BE2C (cell line): ENCODE results near the gene FYN.
"Not testable (repeated sequence)": the region's sequence is repeated elsewhere in the genome, so short reads cannot be mapped to it uniquely, and the experiment has no call there.

Source experiments
- DNase-seq: peaks from one replicate; pipeline ENCODE4 v3.0.0-alpha.2; 2020
- H3K27me3 ChIP-seq: fragments of 250-450 bp; sonication (Bioruptor Pico); 2 replicates; pipeline ENCODE4 v1.5.1; 2020; ENCODE audit warnings: mild to moderate bottlenecking
- H3K36me3 ChIP-seq: fragments of 250-450 bp; sonication (Bioruptor Pico); 2 replicates; pipeline ENCODE4 v1.5.1; 2020; ENCODE audit warnings: mild to moderate bottlenecking
- H3K4me1 ChIP-seq: fragments of 250-450 bp; sonication (Bioruptor Pico); 2 replicates; pipeline ENCODE4 v1.5.1; 2020
- H3K4me3 ChIP-seq: 2 replicates; pipeline ENCODE4 v1.5.1; 2011; ENCODE audit warnings: low read depth, low read length
- H3K9me3 ChIP-seq: fragments of 250-450 bp; sonication (Bioruptor Pico); 2 replicates; pipeline ENCODE4 v1.5.1; 2020
- TF ChIP-seq, protein P1 (sequence below): IDR thresholded peaks from 2 replicates; pipeline ENCODE4 v1.5.1; 2012; ENCODE audit warnings: mild to moderate bottlenecking, low read depth, low read length

FYN gene

DNA sequence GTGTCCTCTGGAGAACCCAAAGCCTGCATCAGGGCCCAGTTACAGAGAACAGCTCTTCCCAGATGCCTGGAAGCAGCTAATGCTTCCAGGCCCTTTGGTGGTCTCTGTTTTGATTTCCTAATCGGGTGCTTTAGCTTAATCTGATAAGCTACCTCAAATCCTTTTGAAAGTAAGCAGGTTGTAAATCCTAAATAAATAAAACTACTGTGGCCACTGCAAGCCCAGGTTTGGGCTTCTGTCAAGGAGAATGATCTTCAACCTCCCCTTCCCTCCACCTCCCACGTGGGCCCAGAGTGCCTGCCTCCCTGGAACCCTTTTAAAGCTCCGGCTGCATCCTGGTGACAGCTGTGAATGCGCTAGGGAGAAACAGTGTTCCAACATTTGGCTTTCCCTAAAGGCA, 25.2 kb upstream of the FYN start:
- H3K4me3 ChIP-seq, result no peak overlapping the region
- no peaks in the 10 kb centered on the region for H3K36me3 ChIP-seq
- TF ChIP-seq, protein P1, sequence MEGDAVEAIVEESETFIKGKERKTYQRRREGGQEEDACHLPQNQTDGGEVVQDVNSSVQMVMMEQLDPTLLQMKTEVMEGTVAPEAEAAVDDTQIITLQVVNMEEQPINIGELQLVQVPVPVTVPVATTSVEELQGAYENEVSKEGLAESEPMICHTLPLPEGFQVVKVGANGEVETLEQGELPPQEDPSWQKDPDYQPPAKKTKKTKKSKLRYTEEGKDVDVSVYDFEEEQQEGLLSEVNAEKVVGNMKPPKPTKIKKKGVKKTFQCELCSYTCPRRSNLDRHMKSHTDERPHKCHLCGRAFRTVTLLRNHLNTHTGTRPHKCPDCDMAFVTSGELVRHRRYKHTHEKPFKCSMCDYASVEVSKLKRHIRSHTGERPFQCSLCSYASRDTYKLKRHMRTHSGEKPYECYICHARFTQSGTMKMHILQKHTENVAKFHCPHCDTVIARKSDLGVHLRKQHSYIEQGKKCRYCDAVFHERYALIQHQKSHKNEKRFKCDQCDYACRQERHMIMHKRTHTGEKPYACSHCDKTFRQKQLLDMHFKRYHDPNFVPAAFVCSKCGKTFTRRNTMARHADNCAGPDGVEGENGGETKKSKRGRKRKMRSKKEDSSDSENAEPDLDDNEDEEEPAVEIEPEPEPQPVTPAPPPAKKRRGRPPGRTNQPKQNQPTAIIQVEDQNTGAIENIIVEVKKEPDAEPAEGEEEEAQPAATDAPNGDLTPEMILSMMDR, result no peak
- DNase-seq, result no peak
- H3K27me3 ChIP-seq, result no peaks in the 10 kb centered on the region
- H3K4me1 ChIP-seq, result no peaks in the 10 kb centered on the region
- H3K9me3 ChIP-seq, result no peaks in the 10 kb centered on the region

DNA sequence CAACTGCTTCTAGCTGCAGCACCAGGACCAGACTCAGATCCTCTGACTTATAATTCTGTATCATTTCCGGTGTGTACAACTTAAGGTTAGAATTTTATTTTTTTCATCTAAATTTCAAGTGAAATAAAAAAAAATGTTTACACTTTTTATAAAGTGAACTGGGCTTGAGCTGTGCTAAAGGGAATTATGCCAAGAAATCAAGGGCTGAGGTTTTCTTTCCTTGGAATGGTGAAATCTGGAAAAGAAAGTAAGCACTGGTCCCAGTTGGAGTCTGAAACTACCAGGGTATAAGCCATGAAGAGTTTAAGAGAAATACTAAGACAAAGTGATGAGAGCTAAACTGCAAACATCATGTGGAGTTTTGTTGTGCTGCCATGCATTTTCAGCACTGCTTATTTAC, 21.7 kb upstream of the FYN start:
- no peak overlapping the region for H3K4me3 ChIP-seq
- no peaks in the 10 kb centered on the region for H3K9me3 ChIP-seq
- TF ChIP-seq, protein P1, result no peak
- no peaks in the 10 kb centered on the region for H3K27me3 ChIP-seq
- no peaks in the 10 kb centered on the region for H3K4me1 ChIP-seq
- no peak for DNase-seq
- no peaks in the 10 kb centered on the region for H3K36me3 ChIP-seq

DNA sequence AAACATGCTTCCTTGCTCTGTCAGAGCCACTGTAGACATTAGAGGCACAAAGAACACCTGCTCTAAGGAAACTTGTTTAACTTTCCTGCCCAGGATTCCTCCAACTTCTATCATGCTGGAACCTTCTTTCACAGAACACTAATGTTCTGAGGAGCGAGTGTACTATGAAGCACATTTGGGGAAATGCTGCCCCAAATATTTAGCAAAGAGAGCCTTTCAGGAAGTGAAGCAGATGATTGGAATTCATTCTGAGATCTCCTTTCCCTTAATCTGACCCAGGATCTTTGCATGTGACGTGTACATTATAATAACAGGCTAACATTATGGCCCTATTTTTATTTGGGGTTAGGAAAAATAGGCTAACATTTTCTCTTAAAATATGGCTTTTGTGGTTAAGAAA, 21.0 kb upstream of the FYN start:
- Histone ChIP-seq H3K27me3 (no peaks in the 10 kb centered on the region), H3K36me3 (no peaks in the 10 kb centered on the region), H3K4me1 (peaks cover 2% of the 10 kb centered on the region; the same call in 1 of the 2 replicates), H3K9me3 (no peaks in the 10 kb centered on the region), H3K4me3 (no peak overlapping the region)
- TF ChIP-seq, protein P1, result no peak
- DNase-seq, result no peak

DNA sequence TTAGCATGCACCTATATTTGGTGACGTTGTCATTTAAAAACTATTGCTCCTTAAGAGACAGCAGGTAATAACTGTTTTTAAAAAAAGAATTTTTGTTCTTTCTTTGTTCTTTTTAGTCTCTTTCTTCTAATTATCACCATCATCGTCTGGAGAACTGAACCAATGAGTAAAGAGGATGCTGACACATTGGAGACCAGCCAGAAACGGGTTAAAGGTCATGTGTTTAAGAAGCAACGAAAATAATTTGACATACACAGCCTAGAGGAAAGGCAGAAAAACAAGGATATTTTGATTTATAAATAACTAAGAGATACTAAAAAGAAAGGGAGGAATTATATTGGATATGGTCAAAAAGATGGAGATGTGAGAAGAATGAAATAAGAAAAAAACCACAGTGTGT, 19.2 kb upstream of the FYN start:
- no peak overlapping the region for H3K4me3 ChIP-seq
- no peaks in the 10 kb centered on the region for H3K9me3 ChIP-seq
- no peaks in the 10 kb centered on the region for H3K36me3 ChIP-seq
- peaks cover 8% of the 10 kb centered on the region; the same call in 1 of the 2 replicates for H3K4me1 ChIP-seq
- TF ChIP-seq, protein P1, result no peak
- H3K27me3 ChIP-seq, result no peaks in the 10 kb centered on the region
- DNase-seq, result no peak

DNA sequence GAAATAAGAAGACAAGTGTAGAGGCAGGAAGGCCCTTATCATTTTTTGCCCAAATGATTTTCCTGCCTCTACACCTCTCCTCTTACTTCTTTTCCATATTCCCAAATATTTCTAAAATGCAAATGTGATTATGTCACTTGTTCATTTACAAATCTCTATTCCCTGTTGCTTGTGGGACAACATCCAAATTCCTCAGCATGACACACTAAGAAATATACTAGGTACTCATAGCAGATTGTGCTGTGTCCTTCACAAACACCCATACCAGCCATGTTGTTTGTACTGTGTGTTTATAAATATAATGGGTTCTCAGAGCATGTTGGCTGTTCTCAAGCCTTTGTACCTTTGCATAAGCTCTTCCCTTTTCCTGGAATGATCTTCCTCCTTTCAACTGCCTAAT, 17.7 kb upstream of the FYN start:
- H3K9me3 ChIP-seq, result no peaks in the 10 kb centered on the region
- H3K4me1 ChIP-seq, result peaks cover 8% of the 10 kb centered on the region; the same call in 1 of the 2 replicates
- no peaks in the 10 kb centered on the region for H3K36me3 ChIP-seq
- no peak for DNase-seq
- no peaks in the 10 kb centered on the region for H3K27me3 ChIP-seq
- H3K4me3 ChIP-seq, result no peak overlapping the region
- TF ChIP-seq, protein P1, result no peak

DNA sequence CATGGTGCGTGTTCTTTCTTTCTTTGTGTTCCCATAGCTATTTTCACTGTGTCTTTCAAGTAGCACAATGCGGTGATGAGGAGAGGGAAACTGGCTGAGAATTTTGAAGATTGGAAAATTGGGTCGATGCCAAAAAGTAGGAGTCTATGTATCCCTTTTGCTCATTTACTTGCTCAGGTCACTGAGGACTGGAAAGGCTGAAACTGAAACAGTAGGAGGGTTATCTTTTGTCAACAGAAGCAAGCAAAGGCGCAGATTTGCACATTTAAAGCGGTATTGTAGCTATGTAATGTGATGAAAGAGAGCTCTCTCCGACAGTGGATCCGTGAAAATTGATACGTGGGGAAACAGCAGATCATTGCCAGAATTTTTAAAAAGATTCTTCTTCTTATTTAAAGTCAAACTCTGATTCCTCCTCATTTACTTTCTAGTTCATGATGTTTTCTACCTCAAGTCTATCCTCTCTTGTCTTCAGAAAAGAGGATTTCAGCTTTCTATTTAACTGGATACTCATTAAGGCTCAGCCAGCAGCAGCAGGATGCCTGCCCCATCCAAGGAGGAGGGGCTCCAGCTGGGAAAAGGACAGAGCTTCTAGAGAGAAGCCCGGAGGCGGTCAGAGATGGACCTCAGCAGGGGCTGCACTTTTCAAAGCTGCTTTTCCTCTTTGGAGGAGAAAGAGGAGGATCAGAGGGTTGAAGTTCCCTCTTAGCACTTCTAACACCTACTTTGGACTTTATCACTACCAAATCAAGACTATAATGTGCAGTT, 15.9 kb upstream of the FYN start:
- peak; percentile 64 for DNase-seq
- TF ChIP-seq, protein P1, result no peak
- Histone ChIP-seq H3K4me1 (peaks cover 8% of the 10 kb centered on the region; the same call in 1 of the 2 replicates), H3K36me3 (no peaks in the 10 kb centered on the region), H3K9me3 (no peaks in the 10 kb centered on the region), H3K4me3 (no peak overlapping the region), H3K27me3 (no peaks in the 10 kb centered on the region)

DNA sequence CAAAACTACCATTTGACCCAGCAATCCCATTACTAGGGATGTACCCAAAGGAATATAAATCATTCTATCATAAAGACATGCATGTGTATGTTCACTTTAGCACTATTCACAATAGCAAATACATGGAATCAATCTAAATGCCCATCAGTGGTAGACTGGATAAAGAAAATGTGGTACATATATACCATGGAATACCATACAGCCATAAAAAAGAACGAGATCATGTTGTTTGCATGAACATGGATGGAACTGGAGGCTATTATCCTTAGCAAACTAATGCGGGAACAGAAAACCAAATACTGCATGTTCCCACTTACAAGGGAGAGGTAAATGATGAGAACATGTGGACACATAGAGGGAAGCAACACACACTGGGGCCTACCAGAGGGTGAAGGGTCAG, 13.5 kb upstream of the FYN start:
- not testable (repeated sequence) for H3K4me3 ChIP-seq, DNase-seq, H3K36me3 ChIP-seq, H3K4me1 ChIP-seq, H3K9me3 ChIP-seq, H3K27me3 ChIP-seq
